ENCODE results near the gene CDKN2AIP.

CDKN2AIP gene

DNA sequence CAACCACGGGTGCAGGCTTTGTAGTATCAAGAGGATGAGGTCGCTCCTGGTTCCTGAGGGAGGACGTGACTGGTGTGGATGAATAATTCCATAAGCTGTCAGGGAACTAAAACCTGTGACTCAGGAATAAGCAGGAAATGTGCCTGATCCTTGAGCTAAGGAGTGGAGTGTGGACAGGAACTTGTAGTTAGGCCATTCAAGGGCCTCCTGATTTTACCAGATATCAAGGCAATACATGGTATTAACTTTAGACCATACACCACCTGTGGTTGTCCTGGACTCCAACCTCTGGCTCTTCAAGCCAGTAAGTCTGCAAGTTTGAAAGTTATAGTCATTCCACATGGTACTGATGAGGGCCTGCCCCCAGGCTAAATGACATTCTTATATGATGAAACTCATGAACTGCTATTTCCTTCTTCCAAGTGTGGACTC lies 48.4 kb downstream of the CDKN2AIP start:
- no peak for DNase-seq (ENCODE audit: low read depth in 1 of 2, low spot score in 1 of 2)

DNA sequence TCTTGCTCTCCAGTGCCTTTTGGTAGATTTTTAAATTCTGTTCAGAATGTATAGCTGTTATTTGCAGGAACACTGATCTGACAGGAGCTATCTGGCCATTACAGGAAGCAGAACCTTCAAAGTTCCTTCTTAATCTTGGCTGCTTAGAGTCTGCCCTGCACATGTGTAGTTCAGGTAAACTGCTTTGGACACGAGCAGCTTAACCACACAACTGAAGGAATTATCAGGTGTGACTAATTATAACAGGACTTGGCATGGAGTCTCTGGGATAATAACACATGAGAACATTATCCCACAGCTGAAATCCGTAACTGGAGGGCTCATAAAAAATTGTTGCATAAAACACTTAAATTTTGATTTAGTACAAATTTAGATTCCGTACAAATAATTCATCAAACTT lies 48.8 kb downstream of the CDKN2AIP start:
- DNase-seq (ENCODE audit: low read depth in 1 of 2, low spot score in 1 of 2) = no peak

DNA sequence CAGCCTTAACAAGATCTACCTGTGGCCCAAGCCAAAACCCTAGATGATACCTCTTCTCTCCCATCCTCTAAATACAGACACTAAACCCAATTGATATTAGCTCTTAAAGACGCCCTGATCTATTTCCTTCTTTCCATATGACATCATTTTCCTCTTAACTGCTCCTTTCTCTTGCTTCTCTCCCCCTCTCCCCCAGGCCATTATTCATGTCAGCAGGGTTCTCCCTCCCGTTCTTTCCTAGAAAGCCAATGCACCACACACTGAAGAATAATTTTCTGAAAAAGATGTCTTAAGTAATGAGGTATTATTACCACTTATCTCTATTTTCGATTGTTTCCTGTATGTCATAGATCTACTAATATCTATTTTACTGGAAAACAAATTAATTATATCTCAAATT lies 50.7 kb downstream of the CDKN2AIP start:
- DNase-seq (ENCODE audit: low read depth in 1 of 2, low spot score in 1 of 2) = no peak
